HepG2 (cell line): Measurements from ENCODE around the gene RAC3. TPM values are rescaled to one million over a fixed set of nuclear protein-coding genes. Genes with fewer than 3 reads are reported as not detected.

Experiments
- ATM ChIP-seq: fragments of 450-650 bp; IDR thresholded peaks from 2 replicates; pipeline ENCODE4 v1.7.1; 2017; ENCODE audit warnings: mild to moderate bottlenecking, borderline replicate concordance
- HIVEP1 ChIP-seq: sonication (generic); formaldehyde crosslinking; IDR thresholded peaks from 2 replicates; pipeline ENCODE4 v1.4.0; 2020; ENCODE audit warnings: mild to moderate bottlenecking, missing genetic modification reagents
- HNF1A ChIP-seq, 2 experiments: sonication (generic) in 1 of 2; formaldehyde crosslinking in 1 of 2; IDR thresholded peaks; 2 replicates each; pipeline versions ENCODE4 v1.4.0 to v1.6.1; 2016 to 2020; ENCODE audit warnings: borderline replicate concordance in 1 of 2, low read depth in 1 of 2, mild to moderate bottlenecking in 1 of 2, missing genetic modification reagents in 1 of 2
- NONO ChIP-seq, 2 experiments: fragments of 450-650 bp in 1 of 2; sonication (generic) in 1 of 2; formaldehyde crosslinking in 1 of 2; IDR thresholded peaks in 1 of 2; conservative IDR thresholded peaks in 1 of 2; 2 replicates each; pipeline versions ENCODE4 v1.6.1 to v1.8.0; 2017 to 2022; ENCODE audit warnings: mild to moderate bottlenecking in 1 of 2, missing genetic modification reagents in 1 of 2, moderate library complexity in 1 of 2
- PATZ1 ChIP-seq: sonication (generic); formaldehyde crosslinking; IDR thresholded peaks from 2 replicates; pipeline ENCODE4 v1.4.0; 2020; ENCODE audit warnings: missing genetic modification reagents
- PAXIP1 ChIP-seq: sonication (generic); formaldehyde crosslinking; conservative IDR thresholded peaks from 2 replicates; pipeline ENCODE4 v1.4.0; 2020; ENCODE audit warnings: mild to moderate bottlenecking, missing genetic modification reagents, moderate library complexity
- SP4 ChIP-seq: sonication (generic); formaldehyde crosslinking; IDR thresholded peaks from 2 replicates; pipeline ENCODE4 v1.8.1; 2023; ENCODE audit warnings: mild to moderate bottlenecking, missing genetic modification reagents
- ZBTB21 ChIP-seq: sonication (generic); formaldehyde crosslinking; IDR thresholded peaks from 2 replicates; pipeline ENCODE4 v1.4.0; 2020; ENCODE audit warnings: missing genetic modification reagents
- ZMAT3 ChIP-seq: sonication (generic); formaldehyde crosslinking; conservative IDR thresholded peaks from 2 replicates; pipeline ENCODE4 v1.7.0; 2021; ENCODE audit warnings: missing genetic modification reagents
- ZNF333 ChIP-seq: sonication (generic); formaldehyde crosslinking; IDR thresholded peaks from 2 replicates; pipeline ENCODE4 v1.4.0; 2020; ENCODE audit warnings: mild to moderate bottlenecking, missing genetic modification reagents, borderline replicate concordance
- ZNF646 ChIP-seq: sonication (generic); formaldehyde crosslinking; IDR thresholded peaks from 2 replicates; pipeline ENCODE4 v1.9.0; 2021; ENCODE audit warnings: mild to moderate bottlenecking, missing genetic modification reagents
- polyA plus RNA-seq, 8 experiments: library from polyadenylated mRNA; depleted of rRNA in 3 of 8; stranded (reverse) in 7 of 8; unstranded in 1 of 8; fragments of >200 nt; fragmentation: Illumina TruSeq in 4 of 8; extraction: Trizol in 4 of 8; gene quantifications; 2 replicates each; pipeline versions ENCODE4 v1.2.1 to v1.2.3, GENCODE V29; 2011 to 2016; ENCODE audit warnings: low read depth in 4 of 8, missing spikeins in 1 of 8, mixed read lengths in 1 of 8; ENCODE audit not compliant: insufficient read depth in 1 of 8
- total RNA-seq, 5 experiments: library from RNA; depleted of rRNA; stranded (reverse); fragments of >200 nt; fragmentation: Illumina TruSeq; extraction: Trizol; gene quantifications; 2 replicates each; pipeline ENCODE4 v1.2.3, GENCODE V29; 2016; ENCODE audit warnings: low read depth in 1 of 5

Gene RAC3
- total and polyA plus RNA-seq, 2 of the 13 experiments (the other 11 are each of a cell fraction or from before 2014, with no cell fraction given): 10.5 to 21.3 TPM

GRCh38 chr17:82013772-82014321, 17.6 kb upstream of the RAC3 start (continued):
- TF ChIP-seq PAXIP1 (CRISPR knock-in tag) (peak; percentile 46; the same call in 1 of the 2 replicates), NONO (IDR thresholded peaks at IDR 0.05) (no peak), NONO (CRISPR knock-in tag; conservative IDR thresholded peaks at IDR 0.05) (no peak), ZMAT3 (0 out of 2 replicates have a peak, but pooled peaks have one; percentile 50), ZNF646 (no peak), ZBTB21 (CRISPR knock-in tag) (peak; percentile 79), PATZ1 (CRISPR knock-in tag) (peak; percentile 89), ZNF333 (CRISPR knock-in tag) (0 out of 2 replicates have a peak, but pooled peaks have one; percentile 6), ATM (no peak), HNF1A (IDR thresholded peaks at IDR 0.05; ENCODE audit: low read depth) (no peak), HNF1A (CRISPR knock-in tag; IDR thresholded peaks at IDR 0.05; ENCODE audit: borderline replicate concordance) (peak; percentile 64), SP4 (CRISPR knock-in tag) (peak; percentile 52; the same call in 1 of the 2 replicates), HIVEP1 (CRISPR knock-in tag) (no peak)
